ENCODE measurements around the gene DDO.

- TF ChIP-seq CTCF (IDR thresholded peaks at IDR 0.05) (no peak), POLR2A (IDR thresholded peaks at IDR 0.05) (no peak), EP300 (IDR thresholded peaks at IDR 0.05) (no peak)
Observed at GRCh38 chr6:110378552-110378951, 36.8 kb downstream of the DDO start.

All from tibial nerve (tissue), 4 donors.